ENCODE data around the gene BEAN1. TPM values are rescaled to one million over a fixed set of nuclear protein-coding genes. Genes with fewer than 3 reads are reported as not detected.

Gene BEAN1
- total RNA-seq, 1 experiment from 2014 or later = 1.1 TPM

- H3K27me3 Mint-ChIP-seq (ENCODE audit: insufficient read depth, unreplicated experiment) = no peaks in the 10 kb centered on the region
- no peaks in the 10 kb centered on the region for H3K9me3 Mint-ChIP-seq (ENCODE audit: unreplicated experiment)
- H3K4me1 Mint-ChIP-seq (ENCODE audit: insufficient read depth, unreplicated experiment) = peaks cover 3% of the 10 kb centered on the region
- DNase-seq (ENCODE audit: unreplicated experiment) = no peak
- no peak overlapping the region for H3K27ac Mint-ChIP-seq (ENCODE audit: low read depth, unreplicated experiment)
- no peak overlapping the region for H3K4me3 Mint-ChIP-seq (ENCODE audit: unreplicated experiment)
- intact Hi-C loops (cut with micrococcal nuclease) = no loop called here
- peaks cover 83% of the 10 kb centered on the region for H3K36me3 Mint-ChIP-seq (ENCODE audit: insufficient read depth, unreplicated experiment)
- POLR2A ChIA-PET = interaction anchor here (1.3 kb wide), 1 partner anchor 19 kb away, joined by 4 read pairs; no protein-coding TSS in a partner anchor
- CTCF ChIA-PET = no interaction called here
- TF ChIP-seq, protein P1, sequence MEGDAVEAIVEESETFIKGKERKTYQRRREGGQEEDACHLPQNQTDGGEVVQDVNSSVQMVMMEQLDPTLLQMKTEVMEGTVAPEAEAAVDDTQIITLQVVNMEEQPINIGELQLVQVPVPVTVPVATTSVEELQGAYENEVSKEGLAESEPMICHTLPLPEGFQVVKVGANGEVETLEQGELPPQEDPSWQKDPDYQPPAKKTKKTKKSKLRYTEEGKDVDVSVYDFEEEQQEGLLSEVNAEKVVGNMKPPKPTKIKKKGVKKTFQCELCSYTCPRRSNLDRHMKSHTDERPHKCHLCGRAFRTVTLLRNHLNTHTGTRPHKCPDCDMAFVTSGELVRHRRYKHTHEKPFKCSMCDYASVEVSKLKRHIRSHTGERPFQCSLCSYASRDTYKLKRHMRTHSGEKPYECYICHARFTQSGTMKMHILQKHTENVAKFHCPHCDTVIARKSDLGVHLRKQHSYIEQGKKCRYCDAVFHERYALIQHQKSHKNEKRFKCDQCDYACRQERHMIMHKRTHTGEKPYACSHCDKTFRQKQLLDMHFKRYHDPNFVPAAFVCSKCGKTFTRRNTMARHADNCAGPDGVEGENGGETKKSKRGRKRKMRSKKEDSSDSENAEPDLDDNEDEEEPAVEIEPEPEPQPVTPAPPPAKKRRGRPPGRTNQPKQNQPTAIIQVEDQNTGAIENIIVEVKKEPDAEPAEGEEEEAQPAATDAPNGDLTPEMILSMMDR (IDR thresholded peaks at IDR 0.05; ENCODE audit: unreplicated experiment) = no peak
- no TSS peak for BruUV-seq (replicated peaks)
These were observed 102.4 kb downstream of the BEAN1 start for GRCh38 chr16:66529475-66529874.

Other genes starting within 250 kb of the BEAN1 start
- not detected in 2 replicates for gene CDH5, start 60.6 kb upstream of the BEAN1 start, total RNA-seq (2022)
- gene TK2, start 122.8 kb downstream of the BEAN1 start, total RNA-seq (2022) = 31.2 and 38.2 TPM in 2 replicates
- 41.3 and 57.8 TPM in 2 replicates for gene CKLF, start 125.3 kb downstream of the BEAN1 start, total RNA-seq (2022)
- gene CMTM1, start 139.1 kb downstream of the BEAN1 start, total RNA-seq (2022) = 2.1 and 4.8 TPM in 2 replicates
- not detected in 2 replicates for gene CMTM2, start 152.2 kb downstream of the BEAN1 start, total RNA-seq (2022)
- gene CMTM3, start 177.4 kb downstream of the BEAN1 start, total RNA-seq (2022) = 4.3 and 5.7 TPM in 2 replicates